GM12878 (cell line): ENCODE data around the gene CEP19. TPM values are rescaled to one million over a fixed set of nuclear protein-coding genes. Genes with fewer than 3 reads are reported as not detected.

Experiments
- ATF2 ChIP-seq: IDR thresholded peaks from 2 replicates; pipeline ENCODE4 v1.6.1; 2012; ENCODE audit warnings: low read length, inconsistent platforms
- BACH1 ChIP-seq: fragments of 450-650 bp; IDR thresholded peaks from 2 replicates; pipeline ENCODE4 v1.6.1; 2017; ENCODE audit warnings: mild to moderate bottlenecking, borderline replicate concordance
- BHLHE40 ChIP-seq, 2 experiments: fragments of 450-650 bp in 1 of 2; IDR thresholded peaks; 2 replicates each; pipeline ENCODE4 v1.6.1; 2011 to 2017; ENCODE audit warnings: low read depth in 2 of 2, borderline replicate concordance in 1 of 2, improper control_type of control experiment in 1 of 2, low read length in 1 of 2, mild to moderate bottlenecking in 1 of 2
- CBFB ChIP-seq: IDR thresholded peaks from 2 replicates; pipeline ENCODE4 v1.6.1; 2016; ENCODE audit warnings: antibody characterized with exemption, low read depth
- CBX3 ChIP-seq: fragments of 200-600 bp; sonication (generic); IDR thresholded peaks from 2 replicates; pipeline ENCODE4 v1.6.1; 2016; ENCODE audit warnings: low read depth, borderline replicate concordance
- CEBPB ChIP-seq, 2 experiments: fragments of 150-350 bp in 1 of 2; IDR thresholded peaks; 2 replicates each; pipeline ENCODE4 v1.6.1; 2012 to 2014; ENCODE audit warnings: low read depth in 2 of 2, low read length in 2 of 2, borderline replicate concordance in 1 of 2, inconsistent platforms in 1 of 2
- EED ChIP-seq: sonication (generic); IDR thresholded peaks from 2 replicates; pipeline ENCODE4 v1.6.1; 2016; ENCODE audit warnings: antibody characterized with exemption, low read depth
- EZH2 ChIP-seq: IDR thresholded peaks from 2 replicates; pipeline ENCODE4 v1.6.1; 2012; ENCODE audit warnings: low read depth, mild to moderate bottlenecking, control low read depth, inconsistent platforms, low read length, borderline replicate concordance; ENCODE audit not compliant: control insufficient read depth
- GABPA ChIP-seq: IDR thresholded peaks from 2 replicates; pipeline ENCODE4 v1.6.1; 2014; ENCODE audit warnings: antibody characterized with exemption, low read depth, mild to moderate bottlenecking, inconsistent platforms
- KDM1A ChIP-seq: fragments of 200-600 bp; sonication (generic); IDR thresholded peaks from 2 replicates; pipeline ENCODE4 v1.6.1; 2016; ENCODE audit warnings: borderline replicate concordance
- POLR2AphosphoS2 ChIP-seq: IDR thresholded peaks from 2 replicates; pipeline ENCODE4 v1.6.1; 2011; ENCODE audit warnings: low read depth, mild to moderate bottlenecking, low read length, improper control_type of control experiment, moderate library complexity
- PRDM15 ChIP-seq: fragments of 450-650 bp; formaldehyde crosslinking; IDR thresholded peaks from 2 replicates; pipeline ENCODE4 v1.4.0; 2020; ENCODE audit warnings: mild to moderate bottlenecking, moderate library complexity
- RFX5 ChIP-seq: IDR thresholded peaks from 2 replicates; pipeline ENCODE4 v1.6.1; 2011; ENCODE audit warnings: low read depth, low read length, improper control_type of control experiment
- SIX5 ChIP-seq: IDR thresholded peaks from 2 replicates; pipeline ENCODE4 v1.6.1; 2011; ENCODE audit warnings: mild to moderate bottlenecking, low read depth, low read length, moderate library complexity; ENCODE audit not compliant: severe bottlenecking
- SMARCA5 ChIP-seq: fragments of 450-650 bp; IDR thresholded peaks from 2 replicates; pipeline ENCODE4 v1.6.1; 2017; ENCODE audit warnings: mild to moderate bottlenecking
- YBX1 ChIP-seq: fragments of 450-650 bp; IDR thresholded peaks from 2 replicates; pipeline ENCODE4 v1.6.1; 2016; ENCODE audit warnings: antibody characterized with exemption
- polyA plus RNA-seq, 11 experiments: library from polyadenylated mRNA; depleted of rRNA in 4 of 11; unstranded in 6 of 11; stranded (reverse) in 5 of 11; fragments of >200 nt; fragmentation: Nextera tagmentation in 4 of 11; fragmentation: Illumina TruSeq in 1 of 11; extraction: Ambion mirVana in 4 of 11; extraction: Trizol in 1 of 11; gene quantifications; 1 replicate in 1 of 11; 2 replicates in 10 of 11; pipeline versions ENCODE4 v1.2.1 to v1.2.3, GENCODE V29; 2011 to 2016; ENCODE audit warnings: inconsistent platforms in 2 of 11, missing spikeins in 2 of 11, low read depth in 1 of 11
- total RNA-seq, 4 experiments: library from RNA; depleted of rRNA in 3 of 4; stranded (reverse); fragments of >200 nt in 3 of 4; fragmentation: Illumina TruSeq in 1 of 4; extraction: Trizol in 1 of 4; gene quantifications; 2 replicates each; pipeline versions ENCODE4 v1.2.1 to v1.2.3, GENCODE V29; 2013 to 2021
- TF ChIP-seq, protein P1 (sequence below): fragments of 450-650 bp; IDR thresholded peaks from 2 replicates; pipeline ENCODE4 v1.6.1; 2017; ENCODE audit warnings: low read depth, mild to moderate bottlenecking, moderate library complexity
- TF ChIP-seq, protein P2 (sequence below): fragments of 450-650 bp; formaldehyde crosslinking; IDR thresholded peaks from 2 replicates; pipeline ENCODE4 v1.5.0; 2022; ENCODE audit warnings: mild to moderate bottlenecking, missing genetic modification characterization

CEP19 gene
- total and polyA plus RNA-seq, 10 of the 15 experiments (the other 5 are each of a cell fraction or from before 2014, with no cell fraction given): 1.9 to 5.9 (median 2.7) TPM

DNA sequence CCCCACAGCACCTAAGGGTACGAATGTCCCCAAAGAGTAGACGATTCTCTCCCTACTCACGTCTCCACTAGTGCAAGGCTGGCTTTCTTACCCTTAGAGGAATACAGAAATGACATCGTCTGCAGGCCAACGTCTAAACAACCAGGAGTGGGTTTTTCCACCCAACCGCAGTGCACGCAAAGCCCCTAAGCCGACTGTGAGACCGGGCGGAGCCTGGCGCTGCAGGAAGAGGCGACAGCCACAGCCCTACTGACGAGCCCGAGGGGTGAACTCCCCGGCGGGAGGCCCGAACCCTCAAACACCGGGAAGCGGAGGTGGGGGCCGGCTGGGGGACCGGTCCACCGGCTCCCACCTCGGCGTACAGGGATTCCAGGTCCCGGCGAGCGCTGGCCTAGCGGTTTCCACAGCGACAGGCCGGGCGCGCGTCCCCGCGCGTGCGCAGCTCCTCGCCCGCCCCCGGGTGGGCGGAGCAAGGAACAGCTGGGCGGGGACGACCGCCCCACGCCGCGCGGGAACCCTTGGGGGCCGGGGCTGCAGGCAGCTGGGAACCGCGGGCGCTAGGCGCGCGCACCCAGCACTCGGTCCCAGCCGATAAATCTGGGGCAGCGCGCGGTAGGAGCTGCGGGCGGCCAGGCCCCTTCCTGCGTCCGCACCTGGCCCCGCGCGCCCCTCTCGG lies at the start of gene CEP19, which contains the start of gene PIGX (continued):
- TF ChIP-seq PRDM15 (CRISPR knock-in tag): no peak
- peak; percentile 94 for TF ChIP-seq BACH1
- no peak for TF ChIP-seq EZH2
- TF ChIP-seq, protein P1, sequence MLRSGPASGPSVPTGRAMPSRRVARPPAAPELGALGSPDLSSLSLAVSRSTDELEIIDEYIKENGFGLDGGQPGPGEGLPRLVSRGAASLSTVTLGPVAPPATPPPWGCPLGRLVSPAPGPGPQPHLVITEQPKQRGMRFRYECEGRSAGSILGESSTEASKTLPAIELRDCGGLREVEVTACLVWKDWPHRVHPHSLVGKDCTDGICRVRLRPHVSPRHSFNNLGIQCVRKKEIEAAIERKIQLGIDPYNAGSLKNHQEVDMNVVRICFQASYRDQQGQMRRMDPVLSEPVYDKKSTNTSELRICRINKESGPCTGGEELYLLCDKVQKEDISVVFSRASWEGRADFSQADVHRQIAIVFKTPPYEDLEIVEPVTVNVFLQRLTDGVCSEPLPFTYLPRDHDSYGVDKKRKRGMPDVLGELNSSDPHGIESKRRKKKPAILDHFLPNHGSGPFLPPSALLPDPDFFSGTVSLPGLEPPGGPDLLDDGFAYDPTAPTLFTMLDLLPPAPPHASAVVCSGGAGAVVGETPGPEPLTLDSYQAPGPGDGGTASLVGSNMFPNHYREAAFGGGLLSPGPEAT: peak; percentile 79
- no peak for TF ChIP-seq GABPA
- TF ChIP-seq SIX5: no peak
- TF ChIP-seq YBX1: no peak
- peak; percentile 89; the same call in 1 of the 2 replicates for TF ChIP-seq SMARCA5
- peak; percentile 88 for TF ChIP-seq CBFB
- TF ChIP-seq, protein P2, sequence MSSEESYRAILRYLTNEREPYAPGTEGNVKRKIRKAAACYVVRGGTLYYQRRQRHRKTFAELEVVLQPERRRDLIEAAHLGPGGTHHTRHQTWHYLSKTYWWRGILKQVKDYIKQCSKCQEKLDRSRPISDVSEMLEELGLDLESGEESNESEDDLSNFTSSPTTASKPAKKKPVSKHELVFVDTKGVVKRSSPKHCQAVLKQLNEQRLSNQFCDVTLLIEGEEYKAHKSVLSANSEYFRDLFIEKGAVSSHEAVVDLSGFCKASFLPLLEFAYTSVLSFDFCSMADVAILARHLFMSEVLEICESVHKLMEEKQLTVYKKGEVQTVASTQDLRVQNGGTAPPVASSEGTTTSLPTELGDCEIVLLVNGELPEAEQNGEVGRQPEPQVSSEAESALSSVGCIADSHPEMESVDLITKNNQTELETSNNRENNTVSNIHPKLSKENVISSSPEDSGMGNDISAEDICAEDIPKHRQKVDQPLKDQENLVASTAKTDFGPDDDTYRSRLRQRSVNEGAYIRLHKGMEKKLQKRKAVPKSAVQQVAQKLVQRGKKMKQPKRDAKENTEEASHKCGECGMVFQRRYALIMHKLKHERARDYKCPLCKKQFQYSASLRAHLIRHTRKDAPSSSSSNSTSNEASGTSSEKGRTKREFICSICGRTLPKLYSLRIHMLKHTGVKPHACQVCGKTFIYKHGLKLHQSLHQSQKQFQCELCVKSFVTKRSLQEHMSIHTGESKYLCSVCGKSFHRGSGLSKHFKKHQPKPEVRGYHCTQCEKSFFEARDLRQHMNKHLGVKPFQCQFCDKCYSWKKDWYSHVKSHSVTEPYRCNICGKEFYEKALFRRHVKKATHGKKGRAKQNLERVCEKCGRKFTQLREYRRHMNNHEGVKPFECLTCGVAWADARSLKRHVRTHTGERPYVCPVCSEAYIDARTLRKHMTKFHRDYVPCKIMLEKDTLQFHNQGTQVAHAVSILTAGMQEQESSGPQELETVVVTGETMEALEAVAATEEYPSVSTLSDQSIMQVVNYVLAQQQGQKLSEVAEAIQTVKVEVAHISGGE (CRISPR knock-in tag): no peak
- no peak for TF ChIP-seq CEBPB (IDR thresholded peaks at IDR 0.05; ENCODE audit: borderline replicate concordance in 1 of 2, low read depth in 2 of 2, low read length in 2 of 2)
- TF ChIP-seq BHLHE40 (IDR thresholded peaks at IDR 0.05; ENCODE audit: borderline replicate concordance in 1 of 2, low read depth in 2 of 2, low read length in 1 of 2): peak in 1 of 2 experiments; percentile 3; a peak in 2 of 4 replicates
- peak; percentile 93 for TF ChIP-seq EED
- no peak for TF ChIP-seq CBX3
- peak; percentile 71; the same call in 1 of the 2 replicates for TF ChIP-seq POLR2AphosphoS2
- no peak for TF ChIP-seq KDM1A
- TF ChIP-seq ATF2: peak; percentile 44; the same call in 1 of the 2 replicates
- no peak for TF ChIP-seq RFX5
